HCT116 (cell line): Measurements from ENCODE around the gene BEND3. TPM values are rescaled to one million over a fixed set of nuclear protein-coding genes. Genes with fewer than 3 reads are reported as not detected.

Experiments
- ATAC-seq: fragments of 200-7000 bp; cut with Tn5 transposase; 2 replicates; pipeline ENCODE4 v1.9.1; 2020; ENCODE audit warnings: mild to moderate bottlenecking, moderate library complexity
- BruUV-seq: library from RNA; stranded (reverse); fragments of 400-500 nt; replicated peaks from 2 replicates; lab custom pipeline; 2021; lab: Mats Ljungman, UMichigan
- CTCF ChIA-PET: fragments of 300-600 bp; sonication (Branson Sonifier 250); formaldehyde crosslinking; loops from one replicate; lab custom pipeline; 2021; ENCODE audit warnings: antibody characterized with exemption; lab: Charles Lee
- POLR2A ChIA-PET: fragments of 300-600, 350-600 bp; sonication (Branson Sonifier 250); formaldehyde crosslinking; loops from one replicate; lab custom pipeline; 2021; ENCODE audit warnings: antibody characterized with exemption; lab: Charles Lee
- RAD21 ChIA-PET, 2 experiments: fragments of 300-600 bp; sonication (Branson Sonifier 250); formaldehyde crosslinking; loops; one replicate each; lab custom pipeline; 2023; ENCODE audit warnings: low total read pairs in 2 of 2; ENCODE audit not compliant: uncharacterized antibody in 2 of 2, unreplicated experiment in 2 of 2, low non-redundant PET in 1 of 2; lab: Charles Lee
- DNase-seq: peaks from one replicate; pipeline ENCODE4 v3.0.0-alpha.2; 2010; ENCODE audit warnings: low read depth, low spot score
- H2AFZ ChIP-seq: fragments of 200-600 bp; shearing (Covaris generic), sonication (generic); 2 replicates; pipeline ENCODE4 v1.6.1; 2017; ENCODE audit warnings: low read depth, mixed run types, mixed read lengths, antibody characterized with exemption, low read length; ENCODE audit not compliant: poor library complexity, severe bottlenecking
- H3K27ac ChIP-seq: 2 replicates; pipeline ENCODE4 v1.5.1; 2012; ENCODE audit warnings: low read depth, low read length
- H3K27me3 ChIP-seq: fragments of 200-600 bp; sonication (generic); 2 replicates; pipeline ENCODE4 v1.6.1; 2016; ENCODE audit warnings: mixed run types, low read length, mixed read lengths; ENCODE audit not compliant: insufficient read depth
- H3K36me3 ChIP-seq, 2 experiments: fragments of 200-500 bp in 1 of 2; fragments of 200-600 bp in 1 of 2; sonication (Bioruptor generic) in 1 of 2; sonication (generic) in 1 of 2; 2 replicates each; pipeline versions ENCODE4 v1.5.1 to v1.6.1; 2014 to 2016; ENCODE audit warnings: low read length in 2 of 2, inconsistent platforms in 1 of 2, mixed read lengths in 1 of 2, mixed run types in 1 of 2; ENCODE audit not compliant: insufficient read depth in 2 of 2, control insufficient read depth in 1 of 2
- H3K4me1 ChIP-seq, 2 experiments: fragments of 200-600 bp in 1 of 2; sonication (generic) in 1 of 2; 2 replicates each; pipeline versions ENCODE4 v1.5.1 to v1.6.1; 2012 to 2017; ENCODE audit warnings: low read length in 2 of 2, inconsistent platforms in 1 of 2, mild to moderate bottlenecking in 1 of 2, mixed read lengths in 1 of 2, mixed run types in 1 of 2, moderate library complexity in 1 of 2; ENCODE audit not compliant: insufficient read depth in 2 of 2, control insufficient read depth in 1 of 2
- H3K4me2 ChIP-seq: fragments of 200-600 bp; sonication (generic); 2 replicates; pipeline ENCODE4 v1.6.1; 2017; ENCODE audit warnings: mixed run types, low read length, mixed read lengths
- H3K4me3 ChIP-seq, 2 experiments: fragments of 200-600 bp in 1 of 2; sonication (generic) in 1 of 2; replicated peaks in 1 of 2; 2 replicates each; pipeline ENCODE4 v1.5.1; 2011 to 2016; ENCODE audit warnings: low read length in 2 of 2, control low read depth in 1 of 2, low read depth in 1 of 2, mild to moderate bottlenecking in 1 of 2, mixed read lengths in 1 of 2, mixed run types in 1 of 2
- H3K79me2 ChIP-seq: fragments of 200-600 bp; sonication (generic); 2 replicates; pipeline ENCODE4 v1.6.1; 2017; ENCODE audit warnings: mild to moderate bottlenecking, mixed run types, low read length, moderate library complexity, mixed read lengths; ENCODE audit not compliant: insufficient read depth
- H3K9ac ChIP-seq: fragments of 200-600 bp; sonication (generic); 2 replicates; pipeline ENCODE4 v1.6.1; 2016; ENCODE audit warnings: low read length, mixed read lengths
- H3K9me2 ChIP-seq: fragments of 200-600 bp; sonication (generic), shearing (Covaris generic); 2 replicates; pipeline ENCODE4 v1.6.1; 2017; ENCODE audit warnings: mixed run types, mild to moderate bottlenecking, moderate library complexity; ENCODE audit not compliant: insufficient read depth
- H3K9me3 ChIP-seq, 2 experiments: fragments of 200-500 bp in 1 of 2; fragments of 200-600 bp in 1 of 2; sonication (Bioruptor generic) in 1 of 2; sonication (generic) in 1 of 2; 2 replicates each; pipeline ENCODE4 v1.6.1; 2014 to 2017; ENCODE audit warnings: low read length in 2 of 2, mixed read lengths in 2 of 2, inconsistent platforms in 1 of 2, low read depth in 1 of 2, mild to moderate bottlenecking in 1 of 2, mixed run types in 1 of 2, moderate library complexity in 1 of 2; ENCODE audit not compliant: control insufficient read depth in 1 of 2, insufficient read depth in 1 of 2
- H4K20me1 ChIP-seq: fragments of 200-600 bp; sonication (generic), shearing (Covaris generic); 2 replicates; pipeline ENCODE4 v1.6.1; 2017; ENCODE audit warnings: mixed run types, mild to moderate bottlenecking, moderate library complexity; ENCODE audit not compliant: insufficient read depth
- CBX3 ChIP-seq: IDR thresholded peaks from 2 replicates; pipeline ENCODE4 v1.6.1; 2012; ENCODE audit warnings: low read depth
- EGR1 ChIP-seq: IDR thresholded peaks from 2 replicates; pipeline ENCODE4 v1.6.1; 2012; ENCODE audit warnings: low read depth
- ELF1 ChIP-seq: IDR thresholded peaks from 2 replicates; pipeline ENCODE4 v1.6.1; 2012; ENCODE audit warnings: low read depth, borderline replicate concordance
- EZH2phosphoT487 ChIP-seq: fragments of 200-600 bp; IDR thresholded peaks from 2 replicates; pipeline ENCODE4 v1.6.1; 2018; ENCODE audit warnings: antibody characterized with exemption, borderline replicate concordance
- FOSL1 ChIP-seq: IDR thresholded peaks from 2 replicates; pipeline ENCODE4 v1.6.1; 2012; ENCODE audit warnings: low read depth
- POLR2A ChIP-seq: IDR thresholded peaks from 2 replicates; pipeline ENCODE4 v1.7.0; 2011; ENCODE audit warnings: borderline replicate concordance; ENCODE audit not compliant: insufficient read depth, insufficient read length; ENCODE audit errors: extremely low read depth
- POLR2AphosphoS5 ChIP-seq: IDR thresholded peaks from 2 replicates; pipeline ENCODE4 v1.6.1; 2011; ENCODE audit warnings: mild to moderate bottlenecking, low read depth, low read length, moderate library complexity
- RAD21 ChIP-seq: IDR thresholded peaks from 2 replicates; pipeline ENCODE4 v1.6.1; 2012; ENCODE audit warnings: low read depth, mild to moderate bottlenecking
- TCF7L2 ChIP-seq: IDR thresholded peaks from 2 replicates; pipeline ENCODE4 v1.7.0; 2011; ENCODE audit warnings: borderline replicate concordance, inconsistent platforms; ENCODE audit not compliant: insufficient read depth, insufficient read length; ENCODE audit errors: extremely low read depth
- ZBTB33 ChIP-seq: IDR thresholded peaks from 2 replicates; pipeline ENCODE4 v1.6.1; 2011; ENCODE audit warnings: mild to moderate bottlenecking, low read length, moderate library complexity; ENCODE audit not compliant: insufficient replicate concordance; ENCODE audit errors: extremely low read depth
- intact Hi-C: fragments of 100-400 bp; cut with micrococcal nuclease; formaldehyde crosslinking; loops from 2 replicates; pipeline ENCODE4 v1.10.0; 2022
- total RNA-seq: library from RNA; stranded (reverse); gene quantifications from one replicate; pipeline ENCODE4 v1.2.1, GENCODE V29; 2021; ENCODE audit not compliant: unreplicated experiment
- TF ChIP-seq, protein P1 (sequence below): IDR thresholded peaks from 2 replicates; pipeline ENCODE4 v1.6.1; 2012
- TF ChIP-seq, protein P2 (sequence below): IDR thresholded peaks from 2 replicates; pipeline ENCODE4 v1.6.1; 2012; ENCODE audit warnings: low read depth
- TF ChIP-seq, protein P3 (sequence below), 3 experiments: fragments of 200-600 bp in 1 of 3; sonication (generic) in 1 of 3; IDR thresholded peaks in 2 of 3; conservative IDR thresholded peaks in 1 of 3; 2 replicates each; pipeline ENCODE4 v1.5.1; 2012 to 2017; ENCODE audit warnings: low read depth in 2 of 3, low read length in 2 of 3, antibody characterized with exemption in 1 of 3, borderline replicate concordance in 1 of 3, control low read depth in 1 of 3, mild to moderate bottlenecking in 1 of 3, mixed read lengths in 1 of 3, mixed run types in 1 of 3, moderate library complexity in 1 of 3; ENCODE audit not compliant: insufficient read depth in 1 of 3

Gene BEND3
- total RNA-seq, 1 experiment from 2014 or later, result 6.3 TPM

DNA sequence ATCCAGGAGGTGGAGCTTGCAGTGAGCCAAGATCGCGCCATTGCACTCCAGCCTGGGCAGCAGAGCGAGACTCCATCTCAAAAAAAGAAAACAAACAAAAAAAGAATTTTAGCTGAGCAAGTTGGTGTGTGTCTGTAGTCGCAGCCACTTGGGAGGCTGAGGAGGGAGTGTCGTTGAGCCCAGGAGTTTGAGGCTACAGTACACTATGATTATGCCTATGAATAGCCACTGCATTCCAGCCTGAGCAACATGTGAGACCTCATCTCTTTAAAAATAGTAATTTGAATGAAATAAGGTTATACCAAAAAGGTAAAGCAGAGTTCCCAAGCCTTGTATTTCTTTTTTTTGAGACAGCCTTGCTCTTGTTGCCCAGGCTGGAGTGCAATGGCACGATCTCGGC is 67.5 kb downstream of the BEND3 start:
- POLR2A ChIA-PET, result no interaction called here
- no peaks in the 10 kb centered on the region for H3K36me3 ChIP-seq

More for the DNA sequence above, 67.5 kb downstream of the BEND3 start:
- Histone ChIP-seq H3K9ac (no peak overlapping the region), H2AFZ (no peak overlapping the region), H3K4me3 (no peak overlapping the region), H3K9me2 (no peaks in the 10 kb centered on the region), H3K4me2 (no peak overlapping the region), H4K20me1 (no peaks in the 10 kb centered on the region), H3K9me3 (no peaks in the 10 kb centered on the region), H3K79me2 (no peaks in the 10 kb centered on the region), H3K27me3 (no peaks in the 10 kb centered on the region), H3K27ac (no peak overlapping the region), H3K4me1 (no peaks in the 10 kb centered on the region)
- CTCF ChIA-PET, result no interaction called here
- TF ChIP-seq RAD21, result no peak
- TF ChIP-seq ELF1, result no peak
- no peak for TF ChIP-seq EGR1
- TF ChIP-seq CBX3, result no peak
- no peak for TF ChIP-seq FOSL1
- TF ChIP-seq, protein P1, sequence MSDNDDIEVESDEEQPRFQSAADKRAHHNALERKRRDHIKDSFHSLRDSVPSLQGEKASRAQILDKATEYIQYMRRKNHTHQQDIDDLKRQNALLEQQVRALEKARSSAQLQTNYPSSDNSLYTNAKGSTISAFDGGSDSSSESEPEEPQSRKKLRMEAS, result no peak
- TF ChIP-seq, protein P2, sequence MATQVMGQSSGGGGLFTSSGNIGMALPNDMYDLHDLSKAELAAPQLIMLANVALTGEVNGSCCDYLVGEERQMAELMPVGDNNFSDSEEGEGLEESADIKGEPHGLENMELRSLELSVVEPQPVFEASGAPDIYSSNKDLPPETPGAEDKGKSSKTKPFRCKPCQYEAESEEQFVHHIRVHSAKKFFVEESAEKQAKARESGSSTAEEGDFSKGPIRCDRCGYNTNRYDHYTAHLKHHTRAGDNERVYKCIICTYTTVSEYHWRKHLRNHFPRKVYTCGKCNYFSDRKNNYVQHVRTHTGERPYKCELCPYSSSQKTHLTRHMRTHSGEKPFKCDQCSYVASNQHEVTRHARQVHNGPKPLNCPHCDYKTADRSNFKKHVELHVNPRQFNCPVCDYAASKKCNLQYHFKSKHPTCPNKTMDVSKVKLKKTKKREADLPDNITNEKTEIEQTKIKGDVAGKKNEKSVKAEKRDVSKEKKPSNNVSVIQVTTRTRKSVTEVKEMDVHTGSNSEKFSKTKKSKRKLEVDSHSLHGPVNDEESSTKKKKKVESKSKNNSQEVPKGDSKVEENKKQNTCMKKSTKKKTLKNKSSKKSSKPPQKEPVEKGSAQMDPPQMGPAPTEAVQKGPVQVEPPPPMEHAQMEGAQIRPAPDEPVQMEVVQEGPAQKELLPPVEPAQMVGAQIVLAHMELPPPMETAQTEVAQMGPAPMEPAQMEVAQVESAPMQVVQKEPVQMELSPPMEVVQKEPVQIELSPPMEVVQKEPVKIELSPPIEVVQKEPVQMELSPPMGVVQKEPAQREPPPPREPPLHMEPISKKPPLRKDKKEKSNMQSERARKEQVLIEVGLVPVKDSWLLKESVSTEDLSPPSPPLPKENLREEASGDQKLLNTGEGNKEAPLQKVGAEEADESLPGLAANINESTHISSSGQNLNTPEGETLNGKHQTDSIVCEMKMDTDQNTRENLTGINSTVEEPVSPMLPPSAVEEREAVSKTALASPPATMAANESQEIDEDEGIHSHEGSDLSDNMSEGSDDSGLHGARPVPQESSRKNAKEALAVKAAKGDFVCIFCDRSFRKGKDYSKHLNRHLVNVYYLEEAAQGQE, result no peak
- TF ChIP-seq POLR2A, result no peak
- TF ChIP-seq ZBTB33, result no peak
- TF ChIP-seq EZH2phosphoT487, result no peak
- TF ChIP-seq POLR2AphosphoS5, result no peak
- TF ChIP-seq TCF7L2, result no peak
- TF ChIP-seq, protein P3, sequence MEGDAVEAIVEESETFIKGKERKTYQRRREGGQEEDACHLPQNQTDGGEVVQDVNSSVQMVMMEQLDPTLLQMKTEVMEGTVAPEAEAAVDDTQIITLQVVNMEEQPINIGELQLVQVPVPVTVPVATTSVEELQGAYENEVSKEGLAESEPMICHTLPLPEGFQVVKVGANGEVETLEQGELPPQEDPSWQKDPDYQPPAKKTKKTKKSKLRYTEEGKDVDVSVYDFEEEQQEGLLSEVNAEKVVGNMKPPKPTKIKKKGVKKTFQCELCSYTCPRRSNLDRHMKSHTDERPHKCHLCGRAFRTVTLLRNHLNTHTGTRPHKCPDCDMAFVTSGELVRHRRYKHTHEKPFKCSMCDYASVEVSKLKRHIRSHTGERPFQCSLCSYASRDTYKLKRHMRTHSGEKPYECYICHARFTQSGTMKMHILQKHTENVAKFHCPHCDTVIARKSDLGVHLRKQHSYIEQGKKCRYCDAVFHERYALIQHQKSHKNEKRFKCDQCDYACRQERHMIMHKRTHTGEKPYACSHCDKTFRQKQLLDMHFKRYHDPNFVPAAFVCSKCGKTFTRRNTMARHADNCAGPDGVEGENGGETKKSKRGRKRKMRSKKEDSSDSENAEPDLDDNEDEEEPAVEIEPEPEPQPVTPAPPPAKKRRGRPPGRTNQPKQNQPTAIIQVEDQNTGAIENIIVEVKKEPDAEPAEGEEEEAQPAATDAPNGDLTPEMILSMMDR (IDR thresholded peaks at IDR 0.05 in 2 of 3, conservative IDR thresholded peaks at IDR 0.05 in 1 of 3; ENCODE audit: borderline replicate concordance in 1 of 3, insufficient read depth in 1 of 3, low read depth in 2 of 3, low read length in 2 of 3), result no peak
- RAD21 ChIA-PET, result no interaction called here
- ATAC-seq, result no peak
- BruUV-seq, result no TSS peak
- DNase-seq, result no peak
- intact Hi-C loops, result no loop called here
